ENCODE measurements around the gene TUFT1. TPM values are rescaled to one million over a fixed set of nuclear protein-coding genes. Genes with fewer than 3 reads are reported as not detected.

Gene TUFT1
- total and polyA plus RNA-seq, 9 of the 15 experiments (the other 6 are each of a cell fraction or from before 2014, with no cell fraction given), result 0.54 to 2.0 (median 1.7) TPM

DNA sequence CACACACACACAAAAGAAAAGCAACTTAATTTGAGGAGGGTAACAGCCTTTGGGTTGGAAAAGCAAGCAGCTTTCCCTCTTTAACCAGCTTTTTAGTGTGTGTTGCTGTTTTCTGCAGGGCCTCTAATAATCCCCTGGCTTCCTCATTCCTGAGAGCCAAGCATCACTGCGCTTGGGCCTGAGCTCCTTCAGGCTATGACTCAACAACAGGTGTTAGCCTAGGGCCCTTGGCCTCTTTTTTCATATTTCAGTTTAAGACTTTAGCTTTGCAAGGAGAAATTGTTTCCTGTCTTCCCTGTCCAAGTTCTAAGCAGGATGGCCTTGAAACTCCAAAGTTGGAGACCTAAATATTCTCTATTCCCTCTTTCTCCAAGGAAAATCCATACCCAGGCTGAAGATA is 45.5 kb downstream of the TUFT1 start:
- ChIA-PET CTCF (ENCODE audit: low intra/inter-chr PET ratio) (no interaction called here), POLR2A (interaction anchor here (1.1 kb wide), 1 partner anchor 25 kb away, joined by 3 read pairs; no protein-coding TSS in a partner anchor)
- intact Hi-C loops (cut with micrococcal nuclease) (no loop called here), in situ Hi-C loops (cut with MboI) (no loop called here)
- no peak for DNase-seq (ENCODE audit: extremely low read depth in 1 of 4, low spot score in 3 of 4)
- no peak overlapping the region for H2AFZ ChIP-seq (ENCODE audit: low read depth, low read length)
- H4K20me1 ChIP-seq (replicated peaks; ENCODE audit: control insufficient read depth, insufficient read depth, low read length), result no peaks in the 10 kb centered on the region
- H3K36me3 ChIP-seq (ENCODE audit: control insufficient read depth, insufficient read depth, low read length), result no peaks in the 10 kb centered on the region
- no peaks in the 10 kb centered on the region for H3K27me3 ChIP-seq (ENCODE audit: control insufficient read depth in 2 of 2, insufficient read depth in 2 of 2, low read length in 2 of 2)
- no peaks in the 10 kb centered on the region for H3K79me2 ChIP-seq (ENCODE audit: control insufficient read depth, insufficient read depth, low read length)
- no peaks in the 10 kb centered on the region for H3K9me3 ChIP-seq (replicated peaks; ENCODE audit: control insufficient read depth, insufficient read depth, low read depth, low read length)
- FAIRE-seq, result no peak
- no peak for TF ChIP-seq SP1 (CRISPR knock-in tag; IDR thresholded peaks at IDR 0.05)
- TF ChIP-seq JUND (IDR thresholded peaks at IDR 0.05; ENCODE audit: borderline replicate concordance, low read depth, low read length), result no peak
- peak; percentile 37; the same call in 1 of the 3 replicates for TF ChIP-seq JUND (tag; IDR thresholded peaks at IDR 0.05; ENCODE audit: borderline replicate concordance, low read depth, low read length)
- TF ChIP-seq, protein P1, sequence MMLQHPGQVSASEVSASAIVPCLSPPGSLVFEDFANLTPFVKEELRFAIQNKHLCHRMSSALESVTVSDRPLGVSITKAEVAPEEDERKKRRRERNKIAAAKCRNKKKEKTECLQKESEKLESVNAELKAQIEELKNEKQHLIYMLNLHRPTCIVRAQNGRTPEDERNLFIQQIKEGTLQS (IDR thresholded peaks at IDR 0.05), result peak; percentile 26
- TF ChIP-seq, protein P1 (CRISPR knock-in tag; conservative IDR thresholded peaks at IDR 0.05), result no peak
- TF ChIP-seq, protein P2, sequence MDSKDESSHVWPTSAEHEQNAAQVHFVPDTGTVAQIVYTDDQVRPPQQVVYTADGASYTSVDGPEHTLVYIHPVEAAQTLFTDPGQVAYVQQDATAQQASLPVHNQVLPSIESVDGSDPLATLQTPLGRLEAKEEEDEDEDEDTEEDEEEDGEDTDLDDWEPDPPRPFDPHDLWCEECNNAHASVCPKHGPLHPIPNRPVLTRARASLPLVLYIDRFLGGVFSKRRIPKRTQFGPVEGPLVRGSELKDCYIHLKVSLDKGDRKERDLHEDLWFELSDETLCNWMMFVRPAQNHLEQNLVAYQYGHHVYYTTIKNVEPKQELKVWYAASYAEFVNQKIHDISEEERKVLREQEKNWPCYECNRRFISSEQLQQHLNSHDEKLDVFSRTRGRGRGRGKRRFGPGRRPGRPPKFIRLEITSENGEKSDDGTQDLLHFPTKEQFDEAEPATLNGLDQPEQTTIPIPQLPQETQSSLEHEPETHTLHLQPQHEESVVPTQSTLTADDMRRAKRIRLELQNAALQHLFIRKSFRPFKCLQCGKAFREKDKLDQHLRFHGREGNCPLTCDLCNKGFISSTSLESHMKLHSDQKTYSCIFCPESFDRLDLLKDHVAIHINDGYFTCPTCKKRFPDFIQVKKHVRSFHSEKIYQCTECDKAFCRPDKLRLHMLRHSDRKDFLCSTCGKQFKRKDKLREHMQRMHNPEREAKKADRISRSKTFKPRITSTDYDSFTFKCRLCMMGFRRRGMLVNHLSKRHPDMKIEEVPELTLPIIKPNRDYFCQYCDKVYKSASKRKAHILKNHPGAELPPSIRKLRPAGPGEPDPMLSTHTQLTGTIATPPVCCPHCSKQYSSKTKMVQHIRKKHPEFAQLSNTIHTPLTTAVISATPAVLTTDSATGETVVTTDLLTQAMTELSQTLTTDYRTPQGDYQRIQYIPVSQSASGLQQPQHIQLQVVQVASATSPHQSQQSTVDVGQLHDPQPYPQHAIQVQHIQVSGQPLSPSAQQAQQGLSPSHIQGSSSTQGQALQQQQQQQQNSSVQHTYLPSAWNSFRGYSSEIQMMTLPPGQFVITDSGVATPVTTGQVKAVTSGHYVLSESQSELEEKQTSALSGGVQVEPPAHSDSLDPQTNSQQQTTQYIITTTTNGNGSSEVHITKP (IDR thresholded peaks at IDR 0.05; ENCODE audit: partially characterized antibody), result no peak
- peak; percentile 75 for TF ChIP-seq SPI1 (IDR thresholded peaks at IDR 0.05; ENCODE audit: borderline replicate concordance, low read depth, low read length)
- TF ChIP-seq U2AF1 (optimal IDR thresholded peaks at IDR 0.05; ENCODE audit: low read depth, low read length), result no peak
- H3K4me2 ChIP-seq (ENCODE audit: insufficient read depth, low read length), result no peak overlapping the region
- 0% methylated on average over 1 of the region's 1 CpG for WGBS (ENCODE audit: insufficient coverage, low coverage, missing lambda C conversion rate)
- peak; percentile 58; the same call in 1 of the 3 replicates for ATAC-seq
- no peak overlapping the region for H3K9ac ChIP-seq (ENCODE audit: insufficient read depth in 1 of 2, low read depth in 2 of 2, low read length in 2 of 2)
- H3K4me1 ChIP-seq (replicated peaks in 1 of 2; ENCODE audit: control insufficient read depth in 2 of 2, insufficient read depth in 2 of 2, low read length in 2 of 2), result peaks cover 3 to 16% of the 10 kb centered on the region in 2 experiments; a peak in 3 of 5 replicates
- no TSS peak for BruUV-seq (replicated peaks)
- H3K9me1 ChIP-seq (ENCODE audit: control insufficient read depth, insufficient read depth, low read length), result no peaks in the 10 kb centered on the region
- H3K4me3 ChIP-seq, result no peak overlapping the region
- no peak overlapping the region for H3K27ac ChIP-seq (ENCODE audit: extremely low read depth, low read depth, low read length)

All from K562 (cell line).